Measurements from ENCODE around the gene HSPB8. TPM values are rescaled to one million over a fixed set of nuclear protein-coding genes. Genes with fewer than 3 reads are reported as not detected.
A peak's percentile ranks its signal among the peaks of the same experiment; 100 is the strongest.
"Not testable (repeated sequence)": the region's sequence is repeated elsewhere in the genome, so short reads cannot be mapped to it uniquely, and the experiment has no call there.

The HSPB8 gene
- polyA plus RNA-seq, 10 donors: 95.9 to 326 (median 195) TPM

GRCh38 chr12:119204131-119204530, 25.4 kb downstream of the HSPB8 start:
- peak; percentile 50 to 70 (median 55) for DNase-seq

- DNase-seq: peak in 2 of 3 donors; percentile 42 to 76
These were observed 26.0 kb downstream of the HSPB8 start for GRCh38 chr12:119204671-119205285.

- no peak for DNase-seq
These were observed 27.8 kb downstream of the HSPB8 start for GRCh38 chr12:119206348-119207062.

GRCh38 chr12:119207063-119207560, 28.4 kb downstream of the HSPB8 start:
- DNase-seq: no peak

- DNase-seq: peak; percentile 77 to 87 (median 85)
These were observed 29.9 kb downstream of the HSPB8 start for GRCh38 chr12:119208626-119209061.

GRCh38 chr12:119211884-119212283, 33.2 kb downstream of the HSPB8 start:
- no peak for DNase-seq

GRCh38 chr12:119216084-119216483, 37.4 kb downstream of the HSPB8 start:
- no peak for DNase-seq

GRCh38 chr12:119218875-119219274, 40.1 kb downstream of the HSPB8 start:
- DNase-seq: not testable (repeated sequence)

- no peak for DNase-seq
These were observed 43.7 kb downstream of the HSPB8 start for GRCh38 chr12:119222222-119222951.

GRCh38 chr12:119225454-119225853, 46.7 kb downstream of the HSPB8 start:
- DNase-seq: no peak

GRCh38 chr12:119227292-119227691, 48.6 kb downstream of the HSPB8 start:
- no peak for DNase-seq

GRCh38 chr12:119229205-119229604, 50.5 kb downstream of the HSPB8 start:
- no peak for DNase-seq

- DNase-seq: peak in 2 of 3 donors; percentile 7 to 27
These were observed 51.1 kb downstream of the HSPB8 start for GRCh38 chr12:119229837-119230236.

- DNase-seq: no peak
These were observed 52.1 kb downstream of the HSPB8 start for GRCh38 chr12:119230807-119231206.

- no peak for DNase-seq
These were observed 53.0 kb downstream of the HSPB8 start for GRCh38 chr12:119231774-119232173.

- DNase-seq: no peak
These were observed 56.5 kb downstream of the HSPB8 start for GRCh38 chr12:119235197-119235751.

GRCh38 chr12:119236372-119236771, 57.6 kb downstream of the HSPB8 start:
- no peak for DNase-seq

- DNase-seq: no peak
These were observed 60.3 kb downstream of the HSPB8 start for GRCh38 chr12:119239040-119239439.

GRCh38 chr12:119241049-119241448, 62.3 kb downstream of the HSPB8 start:
- no peak for DNase-seq

GRCh38 chr12:119241580-119242169, 62.9 kb downstream of the HSPB8 start:
- no peak for DNase-seq
